HL-60 (cell line): Measurements from ENCODE around the gene PSMF1.

Experiments
- DNase-seq, 2 experiments: peaks; one replicate each; pipeline ENCODE4 v3.0.0-alpha.2; 2010 to 2020; ENCODE audit warnings: low read depth in 1 of 2, low spot score in 1 of 2
- H3K27ac ChIP-seq: fragments of 250-450 bp; sonication (Bioruptor Pico); replicated peaks from 2 replicates; pipeline ENCODE4 v1.5.1; 2020; ENCODE audit warnings: mild to moderate bottlenecking, moderate library complexity
- H3K27me3 ChIP-seq: fragments of 250-450 bp; sonication (Bioruptor Pico); 2 replicates; pipeline ENCODE4 v1.5.1; 2021; ENCODE audit warnings: mild to moderate bottlenecking, moderate library complexity; ENCODE audit not compliant: insufficient read depth, poor library complexity, severe bottlenecking
- H3K4me3 ChIP-seq: replicated peaks from 2 replicates; pipeline ENCODE4 v1.5.1; 2011; ENCODE audit warnings: mild to moderate bottlenecking, control low read depth, low read length; ENCODE audit not compliant: insufficient read depth
- GABPA ChIP-seq: IDR thresholded peaks from 2 replicates; pipeline ENCODE4 v1.6.1; 2012; ENCODE audit warnings: low read depth
- POLR2AphosphoS5 ChIP-seq: IDR thresholded peaks from 2 replicates; pipeline ENCODE4 v1.6.1; 2012; ENCODE audit warnings: low read depth
- SPI1 ChIP-seq: IDR thresholded peaks from 2 replicates; pipeline ENCODE4 v1.6.1; 2012; ENCODE audit warnings: low read depth, mild to moderate bottlenecking, borderline replicate concordance
- TF ChIP-seq, protein P1 (sequence below): IDR thresholded peaks from one replicate; pipeline ENCODE4 v1.5.1; 2011; ENCODE audit warnings: low read length, control low read depth, inconsistent platforms; ENCODE audit not compliant: insufficient read depth
- TF ChIP-seq, protein P2 (sequence below): IDR thresholded peaks from 2 replicates; pipeline ENCODE4 v1.6.1; 2012; ENCODE audit warnings: low read depth; ENCODE audit not compliant: insufficient replicate concordance

The PSMF1 gene

DNA sequence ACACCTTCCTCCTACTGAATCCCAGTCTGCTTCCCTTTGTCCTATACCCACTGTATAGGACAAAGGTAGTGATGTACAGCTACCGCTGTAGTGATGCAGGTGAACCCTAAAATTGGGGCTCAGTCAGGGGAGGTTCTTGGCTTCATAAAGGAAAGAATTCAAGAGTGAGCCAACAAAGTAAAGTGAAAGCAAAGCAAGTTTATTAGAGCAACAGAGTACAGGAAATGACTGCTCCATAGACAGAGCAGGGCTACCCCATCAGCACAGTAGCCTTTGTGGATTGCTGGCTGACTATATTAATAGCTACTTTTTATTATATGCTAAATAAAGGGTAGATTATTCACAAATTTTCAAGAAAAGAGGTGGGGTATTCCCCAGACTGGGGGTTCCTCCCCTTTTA is 81.6 kb downstream of the PSMF1 start:
- Histone ChIP-seq H3K4me3 (no peak overlapping the region), H3K27me3 (no peaks in the 10 kb centered on the region), H3K27ac (no peak overlapping the region)
- DNase-seq, result no peak
- TF ChIP-seq, protein P1, sequence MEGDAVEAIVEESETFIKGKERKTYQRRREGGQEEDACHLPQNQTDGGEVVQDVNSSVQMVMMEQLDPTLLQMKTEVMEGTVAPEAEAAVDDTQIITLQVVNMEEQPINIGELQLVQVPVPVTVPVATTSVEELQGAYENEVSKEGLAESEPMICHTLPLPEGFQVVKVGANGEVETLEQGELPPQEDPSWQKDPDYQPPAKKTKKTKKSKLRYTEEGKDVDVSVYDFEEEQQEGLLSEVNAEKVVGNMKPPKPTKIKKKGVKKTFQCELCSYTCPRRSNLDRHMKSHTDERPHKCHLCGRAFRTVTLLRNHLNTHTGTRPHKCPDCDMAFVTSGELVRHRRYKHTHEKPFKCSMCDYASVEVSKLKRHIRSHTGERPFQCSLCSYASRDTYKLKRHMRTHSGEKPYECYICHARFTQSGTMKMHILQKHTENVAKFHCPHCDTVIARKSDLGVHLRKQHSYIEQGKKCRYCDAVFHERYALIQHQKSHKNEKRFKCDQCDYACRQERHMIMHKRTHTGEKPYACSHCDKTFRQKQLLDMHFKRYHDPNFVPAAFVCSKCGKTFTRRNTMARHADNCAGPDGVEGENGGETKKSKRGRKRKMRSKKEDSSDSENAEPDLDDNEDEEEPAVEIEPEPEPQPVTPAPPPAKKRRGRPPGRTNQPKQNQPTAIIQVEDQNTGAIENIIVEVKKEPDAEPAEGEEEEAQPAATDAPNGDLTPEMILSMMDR, result no peak
- TF ChIP-seq SPI1 (no peak), POLR2AphosphoS5 (no peak), GABPA (no peak)
- TF ChIP-seq, protein P2, sequence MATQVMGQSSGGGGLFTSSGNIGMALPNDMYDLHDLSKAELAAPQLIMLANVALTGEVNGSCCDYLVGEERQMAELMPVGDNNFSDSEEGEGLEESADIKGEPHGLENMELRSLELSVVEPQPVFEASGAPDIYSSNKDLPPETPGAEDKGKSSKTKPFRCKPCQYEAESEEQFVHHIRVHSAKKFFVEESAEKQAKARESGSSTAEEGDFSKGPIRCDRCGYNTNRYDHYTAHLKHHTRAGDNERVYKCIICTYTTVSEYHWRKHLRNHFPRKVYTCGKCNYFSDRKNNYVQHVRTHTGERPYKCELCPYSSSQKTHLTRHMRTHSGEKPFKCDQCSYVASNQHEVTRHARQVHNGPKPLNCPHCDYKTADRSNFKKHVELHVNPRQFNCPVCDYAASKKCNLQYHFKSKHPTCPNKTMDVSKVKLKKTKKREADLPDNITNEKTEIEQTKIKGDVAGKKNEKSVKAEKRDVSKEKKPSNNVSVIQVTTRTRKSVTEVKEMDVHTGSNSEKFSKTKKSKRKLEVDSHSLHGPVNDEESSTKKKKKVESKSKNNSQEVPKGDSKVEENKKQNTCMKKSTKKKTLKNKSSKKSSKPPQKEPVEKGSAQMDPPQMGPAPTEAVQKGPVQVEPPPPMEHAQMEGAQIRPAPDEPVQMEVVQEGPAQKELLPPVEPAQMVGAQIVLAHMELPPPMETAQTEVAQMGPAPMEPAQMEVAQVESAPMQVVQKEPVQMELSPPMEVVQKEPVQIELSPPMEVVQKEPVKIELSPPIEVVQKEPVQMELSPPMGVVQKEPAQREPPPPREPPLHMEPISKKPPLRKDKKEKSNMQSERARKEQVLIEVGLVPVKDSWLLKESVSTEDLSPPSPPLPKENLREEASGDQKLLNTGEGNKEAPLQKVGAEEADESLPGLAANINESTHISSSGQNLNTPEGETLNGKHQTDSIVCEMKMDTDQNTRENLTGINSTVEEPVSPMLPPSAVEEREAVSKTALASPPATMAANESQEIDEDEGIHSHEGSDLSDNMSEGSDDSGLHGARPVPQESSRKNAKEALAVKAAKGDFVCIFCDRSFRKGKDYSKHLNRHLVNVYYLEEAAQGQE, result no peak

DNA sequence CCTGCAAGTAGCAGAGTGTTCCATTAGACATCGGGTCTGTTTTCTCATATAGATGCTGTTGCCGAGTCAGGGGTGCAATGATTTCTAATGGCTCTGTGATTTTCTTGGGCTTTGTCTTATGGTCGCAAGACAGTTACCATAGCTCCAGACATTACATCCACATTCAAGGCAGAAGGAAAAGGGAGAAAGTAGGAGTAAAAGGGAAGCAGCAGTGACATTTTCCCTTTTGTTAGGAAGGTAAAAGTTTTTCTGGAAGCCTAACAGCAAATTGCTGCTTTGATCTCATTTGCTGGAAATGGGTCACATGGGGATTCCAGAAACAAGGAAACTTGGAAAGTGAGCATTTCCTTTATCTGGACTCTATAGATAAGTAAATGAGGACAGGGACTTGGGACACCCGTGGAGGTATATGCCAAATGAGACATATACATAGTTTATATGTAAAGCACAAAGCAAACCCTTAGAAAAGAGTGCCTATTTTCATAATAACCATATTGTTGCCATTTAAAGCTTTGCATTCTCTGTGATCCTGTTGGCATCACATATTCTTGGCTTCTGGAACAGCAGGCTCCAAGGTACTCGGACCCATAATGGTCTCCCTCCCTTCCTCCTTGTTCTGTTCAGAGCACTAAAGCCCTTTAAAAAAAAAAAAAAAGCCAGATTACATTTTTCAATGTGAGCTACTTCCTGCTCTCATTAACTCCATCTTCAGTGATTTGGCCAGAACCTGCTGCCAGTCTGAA is 84.5 kb downstream of the PSMF1 start, which contains the start of gene C20orf202:
C20orf202 (plus strand) TSS at position 693 of the 743 bp plus-strand sequence. CDS start 132 bp downstream, outside the sequence.
- DNase-seq, result no peak
- Histone ChIP-seq H3K4me3 (no peak within 1 kb of the TSS), H3K27me3 (no peaks in the 10 kb centered on the region), H3K27ac (no peak within 1 kb of the TSS)
- TF ChIP-seq GABPA, result no peak
- TF ChIP-seq, protein P1, result no peak
- TF ChIP-seq, protein P2, result no peak
- TF ChIP-seq SPI1, result no peak
- no peak for TF ChIP-seq POLR2AphosphoS5

DNA sequence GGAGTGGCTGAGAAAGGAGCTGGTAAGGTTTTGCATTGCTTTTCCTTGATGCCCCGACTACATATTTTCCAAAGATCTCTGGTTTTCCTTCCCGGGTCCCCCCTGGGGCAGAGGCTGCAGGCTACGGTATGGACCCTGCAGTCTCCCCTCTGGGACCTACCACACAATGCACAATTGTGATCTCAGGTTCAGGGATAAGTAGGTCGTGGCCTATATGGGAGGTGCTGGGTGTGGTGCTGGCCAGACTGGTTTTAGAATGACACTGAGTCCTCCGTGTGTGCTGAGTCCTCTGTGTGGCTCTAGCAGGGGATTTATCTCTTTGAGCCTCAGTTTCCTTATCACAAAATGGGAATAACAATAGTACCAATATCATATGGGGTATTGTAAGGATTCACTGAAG is 85.2 kb downstream of the PSMF1 start:
- Histone ChIP-seq H3K27ac (no peak overlapping the region), H3K27me3 (no peaks in the 10 kb centered on the region), H3K4me3 (no peak overlapping the region)
- no peak for TF ChIP-seq GABPA
- TF ChIP-seq, protein P1, result no peak
- TF ChIP-seq, protein P2, result no peak
- TF ChIP-seq SPI1, result no peak
- TF ChIP-seq POLR2AphosphoS5, result no peak
- no peak for DNase-seq
